ENCODE results near the gene MESD.

The MESD gene

DNA sequence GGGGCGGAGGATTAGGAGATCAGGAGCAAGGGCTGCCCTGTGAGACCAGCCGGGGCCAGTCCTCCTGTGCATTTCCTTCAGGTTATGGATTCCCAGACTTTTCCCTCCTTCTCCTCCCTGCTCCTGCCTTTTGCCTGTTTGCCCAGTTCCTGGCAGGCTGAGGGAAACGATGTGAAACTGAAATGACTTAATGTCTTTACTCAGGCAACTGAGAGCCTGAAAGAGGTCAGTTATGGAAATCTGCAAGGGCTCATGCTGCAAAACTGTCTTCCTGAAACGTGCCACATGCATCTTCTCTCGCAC, 57.2 kb downstream of the MESD start:
- DNase-seq, result no peak

DNA sequence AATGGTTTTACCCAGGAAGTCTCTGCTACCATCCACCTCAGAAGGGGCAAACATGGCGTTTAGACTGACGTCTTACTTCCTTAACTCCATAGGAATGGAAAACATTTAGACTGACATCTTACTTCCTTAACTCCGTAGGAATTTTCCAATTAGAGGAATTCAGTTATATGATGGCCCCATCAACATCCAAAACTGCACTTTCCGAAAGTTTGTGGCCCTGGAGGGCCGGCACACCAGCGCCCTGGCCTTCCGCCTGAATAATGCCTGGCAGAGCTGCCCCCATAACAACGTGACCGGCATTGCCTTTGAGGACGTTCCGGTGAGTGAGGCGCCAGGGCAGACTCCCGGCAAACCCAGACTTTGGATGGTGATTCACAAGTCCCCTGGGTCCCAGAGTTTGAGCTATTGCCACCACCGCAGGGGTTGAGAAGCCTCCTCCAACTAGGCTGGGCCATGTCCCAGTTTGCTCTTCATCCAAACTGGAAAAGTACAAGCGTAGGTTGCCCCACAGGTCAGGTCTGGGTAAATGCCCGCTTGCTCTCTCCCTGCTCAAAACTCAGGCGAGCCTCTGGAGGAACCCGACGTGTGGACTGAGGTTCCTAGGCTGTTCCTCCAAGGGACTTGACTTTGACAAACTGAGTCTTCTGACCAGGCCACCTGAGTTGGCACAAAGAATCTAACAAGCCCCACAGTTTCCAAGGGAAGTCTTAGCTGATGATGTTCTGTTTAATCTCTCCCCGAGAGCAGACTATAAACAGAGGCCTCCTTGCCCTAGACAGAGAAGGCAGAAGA, 57.7 kb downstream of the MESD start:
- no peak for DNase-seq

DNA sequence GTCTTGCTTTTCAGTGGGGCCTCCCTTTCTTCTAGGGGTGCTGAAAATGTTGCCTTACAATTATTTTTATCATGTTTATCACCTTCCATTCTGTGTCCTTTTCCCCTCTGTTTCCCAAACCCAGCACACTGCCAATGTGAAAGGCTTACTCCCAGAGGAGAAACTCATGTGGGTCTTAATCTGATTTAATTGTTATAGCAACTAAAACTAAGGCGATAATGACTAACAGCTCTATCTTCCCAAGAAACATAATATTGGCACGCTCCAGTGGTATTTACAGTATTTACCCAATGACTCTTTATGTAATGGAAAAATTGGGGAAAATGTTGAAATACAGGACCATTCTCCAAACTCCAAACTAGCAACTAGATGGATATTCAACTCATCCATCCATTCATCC, 58.4 kb downstream of the MESD start:
- DNase-seq, result no peak

- DNase-seq, result no peak
Observed at GRCh38 chr15:80929689-80930088, 59.9 kb downstream of the MESD start.

DNA sequence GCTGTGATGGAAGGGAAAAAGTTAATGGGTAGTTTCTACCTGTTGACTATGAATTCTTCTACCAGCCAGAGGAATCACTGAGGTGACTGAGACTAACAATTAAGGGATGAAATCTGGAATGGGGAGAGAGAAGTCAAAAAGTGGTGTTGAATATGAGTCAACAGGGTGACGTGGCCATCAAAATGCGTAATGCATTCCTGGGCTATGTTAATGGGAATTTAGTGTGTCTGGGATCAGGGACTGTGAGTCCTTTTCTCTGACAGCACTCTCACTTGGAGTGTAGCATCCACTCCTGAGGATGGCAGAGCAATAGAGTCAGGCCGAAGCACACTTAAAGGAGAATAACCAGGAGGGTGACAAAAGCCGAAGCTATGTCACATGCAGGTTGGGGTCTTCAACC, 60.4 kb downstream of the MESD start:
- no peak for DNase-seq

GRCh38 chr15:80926126-80926525, 63.5 kb downstream of the MESD start:
- no peak for DNase-seq

GRCh38 chr15:80925597-80926059, 64.0 kb downstream of the MESD start:
- no peak for DNase-seq

GRCh38 chr15:80924278-80924677, 65.3 kb downstream of the MESD start:
- DNase-seq, result no peak

GRCh38 chr15:80923668-80924067, 66.0 kb downstream of the MESD start:
- DNase-seq, result no peak

- no peak for DNase-seq
Observed at GRCh38 chr15:80921736-80922410, 67.7 kb downstream of the MESD start.

DNA sequence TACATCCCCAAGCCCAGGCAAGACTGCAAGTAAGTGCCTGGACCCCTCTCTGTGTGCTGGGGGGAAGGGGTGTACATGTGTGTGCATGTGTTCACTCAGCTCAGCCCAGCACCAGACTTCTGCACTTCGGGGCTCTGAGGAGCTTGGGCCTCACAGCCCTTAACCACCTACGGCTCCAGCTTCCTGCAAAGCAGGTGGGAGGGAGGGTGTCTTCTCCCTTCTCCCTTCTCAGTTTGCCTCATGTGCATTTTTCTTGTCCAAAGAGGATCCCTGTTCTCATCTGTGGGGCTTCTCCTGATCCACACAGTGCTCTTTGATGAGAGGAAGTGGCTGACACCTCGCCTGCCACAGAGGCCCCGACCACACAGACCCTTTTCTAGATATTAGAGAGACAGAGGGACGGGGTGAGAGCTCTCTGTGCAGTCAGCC, 69.3 kb downstream of the MESD start:
- DNase-seq, result no peak

DNA sequence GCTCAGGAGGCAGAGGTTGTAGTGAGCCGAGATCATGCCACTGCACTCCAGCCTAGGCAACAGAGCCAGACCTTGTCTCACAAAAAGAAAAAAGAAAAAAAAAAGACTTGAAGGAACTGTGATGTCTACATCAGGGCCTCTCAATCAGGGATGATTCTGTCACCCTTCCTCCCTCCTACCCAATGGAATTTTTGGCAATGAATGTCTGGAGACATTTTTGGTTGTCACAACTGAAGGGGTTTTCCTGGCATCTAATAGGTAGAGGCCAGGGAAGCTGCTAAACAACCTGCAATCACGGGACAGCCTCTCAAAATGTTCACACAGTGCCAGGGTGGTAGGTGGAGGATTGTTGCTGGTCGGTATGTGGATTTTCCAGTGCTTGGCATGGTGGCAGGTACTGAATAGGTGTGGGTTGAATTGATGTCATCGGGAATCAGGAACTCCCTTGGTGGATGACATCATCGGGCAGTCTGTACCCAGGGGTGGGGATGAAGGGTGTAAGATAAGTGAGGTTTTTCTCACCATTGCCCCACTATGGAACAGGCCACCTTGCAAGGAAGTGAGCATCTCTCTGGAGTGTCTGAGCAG, 71.3 kb downstream of the MESD start:
- no peak for DNase-seq

DNA sequence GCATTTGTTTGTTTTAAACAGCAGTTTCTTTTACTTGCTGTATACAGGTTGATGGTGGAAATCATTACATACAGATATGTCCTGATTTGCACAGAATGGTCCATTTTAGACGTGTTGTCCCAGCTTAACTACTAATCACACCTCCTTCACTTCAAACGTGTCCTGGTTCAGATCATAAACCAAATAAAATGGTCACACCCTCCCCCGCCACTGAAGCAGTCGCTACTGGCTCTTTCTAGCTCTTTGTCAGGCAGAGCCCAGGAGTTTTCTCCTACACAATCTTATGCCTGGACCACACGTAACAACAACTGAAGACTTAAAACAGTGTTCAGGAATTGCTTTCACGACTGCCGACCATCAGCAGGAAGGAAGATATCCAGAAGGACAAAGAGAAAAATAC, 73.6 kb downstream of the MESD start:
- DNase-seq, result no peak

DNA sequence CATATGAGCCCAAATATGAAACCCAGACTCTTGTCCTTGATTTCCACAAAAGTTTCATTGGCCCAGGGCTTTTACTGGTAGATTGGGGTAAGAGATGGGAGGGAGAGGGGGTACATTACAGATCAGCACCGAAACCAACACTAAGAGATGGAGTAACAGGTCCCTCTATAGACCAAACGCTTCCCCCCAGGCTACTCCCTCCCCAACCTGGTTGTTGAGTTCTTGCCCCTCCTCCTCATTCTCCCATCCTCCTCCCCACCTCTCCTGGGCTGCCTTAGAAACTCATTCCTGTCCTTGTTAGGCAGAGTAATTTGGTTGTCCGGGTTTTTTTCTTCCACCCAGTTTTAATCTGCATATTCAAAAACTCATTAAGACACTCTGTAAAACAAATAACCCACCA, 74.1 kb downstream of the MESD start:
- no peak for DNase-seq

- no peak for DNase-seq
Observed at GRCh38 chr15:80913541-80913940, 76.1 kb downstream of the MESD start.

DNA sequence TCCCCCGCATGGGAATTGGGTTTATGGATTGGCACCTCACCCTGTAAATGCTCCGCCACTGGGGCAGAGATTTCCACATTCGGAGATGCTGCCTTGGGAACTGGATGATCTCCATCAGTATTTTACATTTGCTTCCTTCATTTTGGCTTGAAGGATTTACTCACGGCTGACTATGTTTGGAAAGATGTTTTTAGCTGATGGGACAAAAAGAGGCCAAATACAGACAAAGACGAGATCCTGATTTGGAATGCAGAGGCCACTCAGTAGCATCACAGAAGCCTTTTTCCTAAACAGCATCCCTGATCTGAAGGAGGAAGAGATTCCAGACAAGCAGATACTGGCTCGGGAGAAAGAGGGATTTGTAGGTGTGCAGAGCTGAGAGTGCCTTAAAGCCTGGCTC, 76.9 kb downstream of the MESD start:
- no peak for DNase-seq

- no peak for DNase-seq
Observed at GRCh38 chr15:80911821-80912220, 77.8 kb downstream of the MESD start.

DNA sequence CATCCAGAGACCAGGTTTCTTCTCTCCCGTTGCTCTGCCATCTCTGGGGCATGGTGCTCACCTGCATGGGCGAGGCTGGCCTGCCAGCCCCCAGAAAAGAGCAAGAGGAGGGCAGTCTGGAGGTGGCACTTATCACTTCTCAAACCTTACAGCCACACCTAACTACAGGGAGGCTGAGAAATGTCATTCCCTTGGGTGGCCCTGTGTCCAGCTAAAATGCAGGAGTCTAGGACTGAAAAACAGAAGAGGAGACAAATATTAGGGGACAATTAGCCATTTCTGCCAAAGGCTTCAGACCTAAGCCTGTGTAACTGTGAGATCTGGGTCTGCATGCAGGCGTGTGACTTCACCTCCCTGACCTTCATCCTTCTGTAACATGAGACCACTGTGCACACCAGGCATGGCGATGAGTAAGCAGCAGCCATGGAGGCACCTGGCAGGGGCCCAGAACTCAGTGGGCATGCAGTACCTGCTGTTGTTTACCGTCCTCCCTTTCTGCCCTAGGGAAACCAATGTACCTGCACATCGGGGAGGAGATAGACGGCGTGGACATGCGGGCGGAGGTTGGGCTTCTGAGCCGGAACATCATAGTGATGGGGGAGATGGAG, 83.4 kb downstream of the MESD start:
- DNase-seq, result no peak

- no peak for DNase-seq
Observed at GRCh38 chr15:80904998-80905397, 84.6 kb downstream of the MESD start.

- DNase-seq, result no peak
Observed at GRCh38 chr15:80902298-80902801, 87.3 kb downstream of the MESD start.

DNA sequence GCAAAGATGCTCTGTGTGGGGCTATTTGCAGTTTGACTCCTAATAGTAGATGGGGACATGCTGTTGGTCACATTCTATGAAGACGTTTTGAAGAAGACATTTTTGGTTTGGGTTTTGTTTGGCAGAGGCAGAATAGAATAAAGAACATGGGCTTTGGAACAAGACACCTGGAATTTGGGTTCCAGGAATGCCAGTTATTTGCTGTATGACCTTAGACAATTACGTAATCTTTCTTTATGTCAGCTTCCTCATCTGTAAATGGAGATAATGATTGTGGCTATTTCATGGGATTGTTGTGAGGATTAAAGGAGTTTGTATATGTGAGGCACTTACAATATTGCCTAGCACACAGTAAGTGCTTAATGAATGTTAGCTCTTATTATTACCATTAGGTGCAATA, 91.6 kb downstream of the MESD start:
- DNase-seq, result no peak
